Stimulated activated effector memory CD8-positive, alpha-beta T cell treated with anti-CD3 and anti-CD28 coated beads, Interleukin-12 subunit alpha, Interleukin-12 subunit beta, amount 100 ng/mL, for 72 hours (primary cell): ENCODE results near the gene NECTIN1.

ENCODE experiments used
- ATAC-seq: fragments of 150-1000 bp; cut with Tn5 transposase; 2 replicates; pipeline ENCODE4 v1.10.0; 2021
- DNase-seq, 2 donors: peaks; one replicate each; pipeline ENCODE4 v3.0.0; 2021 to 2022; ENCODE audit warnings: low spot score in 2 of 2
- H3K27ac Mint-ChIP-seq: one replicate; pipeline ENCODE4 v1.8.0; 2022; ENCODE audit warnings: mild to moderate bottlenecking, mixed read lengths
- H3K36me3 Mint-ChIP-seq: one replicate; pipeline ENCODE4 v1.8.0; 2022; ENCODE audit warnings: mild to moderate bottlenecking, mixed read lengths
- H3K4me1 Mint-ChIP-seq: one replicate; pipeline ENCODE4 v1.8.0; 2022; ENCODE audit warnings: mixed read lengths
- H3K4me3 Mint-ChIP-seq: one replicate; pipeline ENCODE4 v1.8.0; 2022; ENCODE audit warnings: mild to moderate bottlenecking, mixed read lengths
- H3K9me3 Mint-ChIP-seq: one replicate; pipeline ENCODE4 v1.8.0; 2022; ENCODE audit warnings: mixed read lengths

The NECTIN1 gene

GRCh38 chr11:119745112-119745511, 16.1 kb upstream of the NECTIN1 start:
- Mint-ChIP-seq H3K9me3 (no peaks in the 10 kb centered on the region), H3K36me3 (no peaks in the 10 kb centered on the region), H3K27ac (no peak overlapping the region), H3K4me1 (peaks cover 15% of the 10 kb centered on the region), H3K4me3 (no peak overlapping the region)
- no peak for DNase-seq
- ATAC-seq: no peak

GRCh38 chr11:119744577-119744976, 15.6 kb upstream of the NECTIN1 start:
- H3K4me1 Mint-ChIP-seq: peaks cover 15% of the 10 kb centered on the region
- no peak for ATAC-seq
- no peak for DNase-seq
- H3K9me3 Mint-ChIP-seq: no peaks in the 10 kb centered on the region
- no peak overlapping the region for H3K4me3 Mint-ChIP-seq
- no peak overlapping the region for H3K27ac Mint-ChIP-seq
- H3K36me3 Mint-ChIP-seq: no peaks in the 10 kb centered on the region

- H3K4me1 Mint-ChIP-seq: peaks cover 15% of the 10 kb centered on the region
- DNase-seq (no peak), ATAC-seq (no peak)
- no peaks in the 10 kb centered on the region for H3K36me3 Mint-ChIP-seq
- H3K27ac Mint-ChIP-seq: no peak overlapping the region
- H3K9me3 Mint-ChIP-seq: no peaks in the 10 kb centered on the region
- H3K4me3 Mint-ChIP-seq: peak overlapping the region; percentile 50
These were observed 14.0 kb upstream of the NECTIN1 start for GRCh38 chr11:119743006-119743405.

- H3K27ac Mint-ChIP-seq: no peak overlapping the region
- DNase-seq (no peak), ATAC-seq (no peak)
- H3K4me3 Mint-ChIP-seq: peak overlapping the region; percentile 50
- no peaks in the 10 kb centered on the region for H3K9me3 Mint-ChIP-seq
- peaks cover 15% of the 10 kb centered on the region for H3K4me1 Mint-ChIP-seq
- no peaks in the 10 kb centered on the region for H3K36me3 Mint-ChIP-seq
These were observed 13.4 kb upstream of the NECTIN1 start for GRCh38 chr11:119742263-119742861.

- Mint-ChIP-seq H3K9me3 (no peaks in the 10 kb centered on the region), H3K4me3 (peak overlapping the region; percentile 50), H3K4me1 (peaks cover 15% of the 10 kb centered on the region), H3K27ac (no peak overlapping the region), H3K36me3 (no peaks in the 10 kb centered on the region)
- peak; percentile 79 for ATAC-seq
- peak; percentile 68 to 79 for DNase-seq
These were observed 12.6 kb upstream of the NECTIN1 start for GRCh38 chr11:119741369-119742262.

GRCh38 chr11:119739975-119740374, 11.0 kb upstream of the NECTIN1 start:
- DNase-seq: no peak
- Mint-ChIP-seq H3K4me1 (peaks cover 15% of the 10 kb centered on the region), H3K36me3 (no peaks in the 10 kb centered on the region), H3K27ac (no peak overlapping the region), H3K4me3 (no peak overlapping the region), H3K9me3 (no peaks in the 10 kb centered on the region)
- no peak for ATAC-seq

GRCh38 chr11:119739021-119739703, 10.2 kb upstream of the NECTIN1 start:
- Mint-ChIP-seq H3K4me1 (peaks cover 15% of the 10 kb centered on the region), H3K27ac (no peak overlapping the region), H3K36me3 (no peaks in the 10 kb centered on the region), H3K4me3 (no peak overlapping the region), H3K9me3 (no peaks in the 10 kb centered on the region)
- ATAC-seq (no peak), DNase-seq (no peak)

GRCh38 chr11:119738059-119738439, 9.0 kb upstream of the NECTIN1 start:
- H3K4me1 Mint-ChIP-seq: peaks cover 15% of the 10 kb centered on the region
- ATAC-seq: no peak
- H3K4me3 Mint-ChIP-seq: no peak overlapping the region

GRCh38 chr11:119737366-119738058, 8.5 kb upstream of the NECTIN1 start:
- H3K4me3 Mint-ChIP-seq: no peak overlapping the region
- no peak for ATAC-seq
- H3K9me3 Mint-ChIP-seq: no peaks in the 10 kb centered on the region
- no peak overlapping the region for H3K27ac Mint-ChIP-seq
- H3K4me1 Mint-ChIP-seq: peaks cover 12% of the 10 kb centered on the region
- DNase-seq: no peak
- H3K36me3 Mint-ChIP-seq: no peaks in the 10 kb centered on the region

More at GRCh38 chr11:119738059-119738439, 9.0 kb upstream of the NECTIN1 start:
- H3K36me3 Mint-ChIP-seq: no peaks in the 10 kb centered on the region
- DNase-seq: no peak
- no peaks in the 10 kb centered on the region for H3K9me3 Mint-ChIP-seq
- H3K27ac Mint-ChIP-seq: no peak overlapping the region

- no peak overlapping the region for H3K27ac Mint-ChIP-seq
- no peak overlapping the region for H3K4me3 Mint-ChIP-seq
- DNase-seq (no peak), ATAC-seq (no peak)
- no peaks in the 10 kb centered on the region for H3K36me3 Mint-ChIP-seq
- peaks cover 7% of the 10 kb centered on the region for H3K4me1 Mint-ChIP-seq
- no peaks in the 10 kb centered on the region for H3K9me3 Mint-ChIP-seq
These were observed 5.8 kb upstream of the NECTIN1 start for GRCh38 chr11:119734788-119735187.

- no peaks in the 10 kb centered on the region for H3K36me3 Mint-ChIP-seq
- H3K4me1 Mint-ChIP-seq: peaks cover 23% of the 10 kb centered on the region
- no peak overlapping the region for H3K27ac Mint-ChIP-seq
- no peak for DNase-seq
- H3K9me3 Mint-ChIP-seq: no peaks in the 10 kb centered on the region
- H3K4me3 Mint-ChIP-seq: no peak overlapping the region
- no peak for ATAC-seq
These were observed 1.9 kb upstream of the NECTIN1 start for GRCh38 chr11:119730789-119731386.

GRCh38 chr11:119729951-119730613, 1.1 kb upstream of the NECTIN1 start:
- no peaks in the 10 kb centered on the region for H3K36me3 Mint-ChIP-seq
- DNase-seq (no peak), ATAC-seq (no peak)
- peak overlapping the region; percentile 23 for H3K27ac Mint-ChIP-seq
- peaks cover 25% of the 10 kb centered on the region for H3K4me1 Mint-ChIP-seq
- peak overlapping the region; percentile 82 for H3K4me3 Mint-ChIP-seq
- no peaks in the 10 kb centered on the region for H3K9me3 Mint-ChIP-seq

- ATAC-seq (peak; percentile 41), DNase-seq (no peak)
These were observed 554 bp upstream of the NECTIN1 start for GRCh38 chr11:119729581-119729927.

GRCh38 chr11:119728211-119728626, 781 bp downstream of the NECTIN1 start:
- ATAC-seq: no peak
- no peaks in the 10 kb centered on the region for H3K9me3 Mint-ChIP-seq
- H3K4me1 Mint-ChIP-seq: peaks cover 25% of the 10 kb centered on the region
- H3K27ac Mint-ChIP-seq: no peak overlapping the region
- peak in 1 of 2 donors; percentile 52 for DNase-seq
- H3K36me3 Mint-ChIP-seq: no peaks in the 10 kb centered on the region
- H3K4me3 Mint-ChIP-seq: peak overlapping the region; percentile 82

More at GRCh38 chr11:119729581-119729927, 554 bp upstream of the NECTIN1 start:
- peaks cover 25% of the 10 kb centered on the region for H3K4me1 Mint-ChIP-seq
- H3K36me3 Mint-ChIP-seq: no peaks in the 10 kb centered on the region
- peak overlapping the region; percentile 82 for H3K4me3 Mint-ChIP-seq
- no peaks in the 10 kb centered on the region for H3K9me3 Mint-ChIP-seq
- H3K27ac Mint-ChIP-seq: peak overlapping the region; percentile 23
